OCI-LY7 (cell line): ENCODE measurements around the gene PDCD11. TPM values are rescaled to one million over a fixed set of nuclear protein-coding genes. Genes with fewer than 3 reads are reported as not detected.
A peak's percentile ranks its signal among the peaks of the same experiment; 100 is the strongest.

Source experiments
- BruUV-seq: library from RNA; stranded (reverse); fragments of 400-500 nt; replicated peaks from 2 replicates; lab custom pipeline; 2021; lab: Mats Ljungman, UMichigan
- CTCF ChIA-PET: fragments of 300-600 bp; sonication (Branson Sonifier 250); formaldehyde crosslinking; loops from one replicate; lab custom pipeline; 2022; ENCODE audit warnings: antibody characterized with exemption; ENCODE audit not compliant: unreplicated experiment; lab: Charles Lee
- POLR2A ChIA-PET: fragments of 300-600 bp; sonication (Branson Sonifier 250); formaldehyde crosslinking; loops from one replicate; lab custom pipeline; 2022; ENCODE audit warnings: antibody characterized with exemption; lab: Charles Lee
- DNase-seq: peaks from one replicate; pipeline ENCODE4 v3.0.0-alpha.2; 2015; ENCODE audit warnings: low spot score
- H2AFZ ChIP-seq: fragments of 200-600 bp; sonication (generic), shearing (Covaris generic); 2 replicates; pipeline ENCODE4 v1.6.1; 2014; ENCODE audit warnings: mild to moderate bottlenecking, antibody characterized with exemption, low read length, moderate library complexity
- H3K27ac ChIP-seq: fragments of 200-600 bp; sonication (generic); 2 replicates; pipeline ENCODE4 v1.5.1; 2014; ENCODE audit warnings: mixed run types, low read depth, mild to moderate bottlenecking, moderate library complexity, low read length, inconsistent platforms; ENCODE audit not compliant: poor library complexity, severe bottlenecking
- H3K36me3 ChIP-seq: fragments of 200-600 bp; sonication (generic); 2 replicates; pipeline ENCODE4 v1.6.1; 2014; ENCODE audit warnings: mild to moderate bottlenecking, antibody characterized with exemption, low read length, moderate library complexity, mixed read lengths; ENCODE audit not compliant: insufficient read depth
- H3K4me1 ChIP-seq: fragments of 200-600 bp; sonication (generic); 2 replicates; pipeline ENCODE4 v1.5.1; 2014; ENCODE audit warnings: mild to moderate bottlenecking, low read length; ENCODE audit not compliant: insufficient read depth, poor library complexity, severe bottlenecking
- H3K4me2 ChIP-seq: fragments of 200-600 bp; sonication (generic); 2 replicates; pipeline ENCODE4 v1.6.1; 2014; ENCODE audit warnings: mild to moderate bottlenecking, low read length
- H3K4me3 ChIP-seq: fragments of 200-600 bp; sonication (generic); 2 replicates; pipeline ENCODE4 v1.5.1; 2014; ENCODE audit warnings: mild to moderate bottlenecking, low read depth, low read length; ENCODE audit not compliant: poor library complexity, severe bottlenecking
- H3K79me2 ChIP-seq: fragments of 200-600 bp; sonication (generic); 2 replicates; pipeline ENCODE4 v1.6.1; 2016; ENCODE audit warnings: low read depth, mild to moderate bottlenecking, low read length, moderate library complexity, mixed read lengths; ENCODE audit not compliant: insufficient read depth
- H3K9me2 ChIP-seq: fragments of 200-600 bp; sonication (generic); 2 replicates; pipeline ENCODE4 v1.6.1; 2016; ENCODE audit warnings: mild to moderate bottlenecking, low read length, mixed read lengths; ENCODE audit not compliant: insufficient read depth
- H3K9me3 ChIP-seq: fragments of 200-600 bp; sonication (generic); 2 replicates; pipeline ENCODE4 v1.6.1; 2014; ENCODE audit warnings: mild to moderate bottlenecking, mixed run types, low read length, mixed read lengths
- H4K20me1 ChIP-seq: fragments of 200-600 bp; sonication (generic); 2 replicates; pipeline ENCODE4 v1.6.1; 2014; ENCODE audit warnings: mild to moderate bottlenecking, antibody characterized with exemption, low read length, moderate library complexity, mixed read lengths; ENCODE audit not compliant: insufficient read depth
- EZH2phosphoT487 ChIP-seq: fragments of 200-600 bp; sonication (generic); IDR thresholded peaks from 2 replicates; pipeline ENCODE4 v1.6.1; 2018; ENCODE audit warnings: low read depth, borderline replicate concordance, mild to moderate bottlenecking, mixed run types, antibody characterized with exemption, low read length, moderate library complexity, mixed read lengths
- intact Hi-C: fragments of 100-400 bp; cut with micrococcal nuclease; formaldehyde crosslinking; loops from one replicate; pipeline ENCODE4 v1.10.0; 2022; ENCODE audit not compliant: unreplicated experiment
- total RNA-seq, 2 experiments: library from RNA; depleted of rRNA in 1 of 2; stranded (reverse); fragments of >200 nt in 1 of 2; shearing (Covaris generic) in 1 of 2; gene quantifications; 2 replicates each; pipeline ENCODE4 v1.2.3, GENCODE V29; 2014 to 2022
- TF ChIP-seq, protein P1 (sequence below): fragments of 200-600 bp; sonication (generic); conservative IDR thresholded peaks from 2 replicates; pipeline ENCODE4 v1.5.1; 2014; ENCODE audit warnings: mild to moderate bottlenecking, antibody characterized with exemption, low read length, moderate library complexity, mixed read lengths

The PDCD11 gene
- total RNA-seq, 2 experiments from 2014 or later: 54.5 to 68.4 TPM

DNA sequence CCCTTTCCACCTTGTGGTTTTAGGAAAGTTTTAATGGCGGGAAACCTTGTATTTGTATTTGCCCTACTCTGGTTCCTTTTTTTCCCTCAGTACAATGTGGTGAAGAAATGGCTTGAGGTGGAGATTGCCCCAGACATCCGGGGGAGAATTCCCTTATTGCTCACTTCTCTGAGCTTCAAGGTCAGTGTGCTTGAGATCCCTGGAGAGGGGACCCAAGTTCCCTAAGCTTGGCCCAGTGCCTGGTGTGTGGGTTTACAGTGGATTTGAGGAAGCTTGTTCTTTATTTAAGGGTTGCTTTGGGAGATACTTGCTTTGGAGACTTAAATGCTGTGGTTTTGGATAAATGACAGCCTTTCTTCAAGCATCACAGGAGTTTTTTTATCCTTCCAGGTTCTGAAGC, 37.4 kb downstream of the PDCD11 start:
- no peaks in the 10 kb centered on the region for H3K79me2 ChIP-seq
- ChIA-PET CTCF (no interaction called here), POLR2A (interaction anchor here (0.7 kb wide), 1 partner anchor 598 kb away, joined by 3 read pairs; no protein-coding TSS in a partner anchor)
- H3K4me3 ChIP-seq: no peak overlapping the region
- no peak overlapping the region for H3K27ac ChIP-seq
- BruUV-seq: no TSS peak
- no peak for DNase-seq
- intact Hi-C loops: no loop called here
- no peaks in the 10 kb centered on the region for H3K9me3 ChIP-seq
- TF ChIP-seq EZH2phosphoT487: no peak
- TF ChIP-seq, protein P1, sequence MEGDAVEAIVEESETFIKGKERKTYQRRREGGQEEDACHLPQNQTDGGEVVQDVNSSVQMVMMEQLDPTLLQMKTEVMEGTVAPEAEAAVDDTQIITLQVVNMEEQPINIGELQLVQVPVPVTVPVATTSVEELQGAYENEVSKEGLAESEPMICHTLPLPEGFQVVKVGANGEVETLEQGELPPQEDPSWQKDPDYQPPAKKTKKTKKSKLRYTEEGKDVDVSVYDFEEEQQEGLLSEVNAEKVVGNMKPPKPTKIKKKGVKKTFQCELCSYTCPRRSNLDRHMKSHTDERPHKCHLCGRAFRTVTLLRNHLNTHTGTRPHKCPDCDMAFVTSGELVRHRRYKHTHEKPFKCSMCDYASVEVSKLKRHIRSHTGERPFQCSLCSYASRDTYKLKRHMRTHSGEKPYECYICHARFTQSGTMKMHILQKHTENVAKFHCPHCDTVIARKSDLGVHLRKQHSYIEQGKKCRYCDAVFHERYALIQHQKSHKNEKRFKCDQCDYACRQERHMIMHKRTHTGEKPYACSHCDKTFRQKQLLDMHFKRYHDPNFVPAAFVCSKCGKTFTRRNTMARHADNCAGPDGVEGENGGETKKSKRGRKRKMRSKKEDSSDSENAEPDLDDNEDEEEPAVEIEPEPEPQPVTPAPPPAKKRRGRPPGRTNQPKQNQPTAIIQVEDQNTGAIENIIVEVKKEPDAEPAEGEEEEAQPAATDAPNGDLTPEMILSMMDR: no peak
- no peaks in the 10 kb centered on the region for H3K9me2 ChIP-seq
- H3K4me2 ChIP-seq: no peak overlapping the region
- peaks cover 11% of the 10 kb centered on the region for H3K4me1 ChIP-seq
- no peaks in the 10 kb centered on the region for H4K20me1 ChIP-seq
- peaks cover 97% of the 10 kb centered on the region for H3K36me3 ChIP-seq
- no peak overlapping the region for H2AFZ ChIP-seq

DNA sequence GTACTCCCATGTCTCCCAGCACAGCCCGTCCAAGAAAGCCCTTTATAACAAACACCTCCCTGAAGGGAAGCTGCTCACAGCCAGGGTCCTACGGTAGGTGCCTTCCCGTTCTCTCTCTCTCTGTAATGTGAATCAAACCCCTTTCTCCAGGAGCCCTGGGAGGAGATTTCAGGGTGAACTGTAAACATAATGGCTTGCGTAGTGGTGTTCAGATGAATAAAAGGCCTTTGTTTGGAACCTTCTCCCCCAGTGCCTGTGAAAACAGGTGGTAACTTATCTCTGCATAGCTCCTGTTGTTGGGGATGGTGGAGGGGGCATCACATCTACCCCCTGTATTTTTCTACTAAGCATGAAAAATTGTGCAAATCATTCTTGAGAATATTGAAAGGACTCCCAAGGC, 43.4 kb downstream of the PDCD11 start:
- H3K4me2 ChIP-seq: no peak overlapping the region
- TF ChIP-seq, protein P1: no peak
- TF ChIP-seq EZH2phosphoT487: no peak
- H3K4me3 ChIP-seq: no peak overlapping the region
- no peak overlapping the region for H3K27ac ChIP-seq
- H2AFZ ChIP-seq: no peak overlapping the region
- no peaks in the 10 kb centered on the region for H3K9me3 ChIP-seq
- CTCF ChIA-PET: no interaction called here
- H3K79me2 ChIP-seq: no peaks in the 10 kb centered on the region
- peaks cover 8% of the 10 kb centered on the region for H3K4me1 ChIP-seq
- intact Hi-C loops: no loop called here
- peaks cover 95% of the 10 kb centered on the region for H3K36me3 ChIP-seq
- H3K9me2 ChIP-seq: no peaks in the 10 kb centered on the region
- POLR2A ChIA-PET: no interaction called here
- no peaks in the 10 kb centered on the region for H4K20me1 ChIP-seq
- BruUV-seq: no TSS peak
- no peak for DNase-seq

DNA sequence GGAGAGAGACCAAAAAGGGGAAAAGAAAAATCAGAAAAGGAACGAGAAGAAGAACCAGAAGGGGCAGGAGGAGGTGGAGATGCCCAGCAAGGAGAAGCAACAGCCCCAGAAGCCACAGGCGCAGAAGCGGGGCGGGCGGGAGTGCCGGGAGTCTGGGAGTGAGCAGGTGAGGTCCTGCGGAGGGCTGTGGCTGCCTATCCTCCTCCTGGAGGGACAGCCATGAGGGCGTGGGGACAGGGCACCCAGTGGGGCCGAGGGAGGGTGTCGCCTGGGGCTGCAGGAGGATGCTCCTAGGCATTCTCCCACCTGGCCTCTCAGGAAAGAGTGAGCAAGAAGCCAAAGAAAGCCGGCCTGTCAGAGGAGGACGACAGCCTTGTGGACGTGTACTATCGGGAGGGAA, 44.0 kb downstream of the PDCD11 start:
- no peaks in the 10 kb centered on the region for H3K9me2 ChIP-seq
- CTCF ChIA-PET: no interaction called here

More for the DNA sequence above, 44.0 kb downstream of the PDCD11 start:
- TSS peak; percentile 55 for BruUV-seq
- H2AFZ ChIP-seq: no peak overlapping the region
- H3K27ac ChIP-seq: no peak overlapping the region
- no peak for DNase-seq
- no peaks in the 10 kb centered on the region for H3K9me3 ChIP-seq
- peaks cover 3% of the 10 kb centered on the region for H3K4me1 ChIP-seq
- POLR2A ChIA-PET: no interaction called here
- peaks cover 96% of the 10 kb centered on the region for H3K36me3 ChIP-seq
- H3K4me3 ChIP-seq: no peak overlapping the region
- TF ChIP-seq, protein P1: no peak
- TF ChIP-seq EZH2phosphoT487: no peak
- intact Hi-C loops: no loop called here
- H3K4me2 ChIP-seq: no peak overlapping the region
- no peaks in the 10 kb centered on the region for H3K79me2 ChIP-seq
- H4K20me1 ChIP-seq: no peaks in the 10 kb centered on the region
